Thymus (tissue), 11 donors: ENCODE results near the gene GALNT10. TPM values are rescaled to one million over a fixed set of nuclear protein-coding genes. Genes with fewer than 3 reads are reported as not detected.

ENCODE experiments used
- DNase-seq, 9 donors: peaks; one replicate each; pipeline ENCODE4 v3.0.0-alpha.2; 2013; ENCODE audit warnings: low spot score in 9 of 9, low read depth in 6 of 9, missing footprints in 1 of 9
- H3K27ac ChIP-seq, 2 donors: one replicate each; pipeline ENCODE4 v1.5.1; 2013; ENCODE audit warnings: control low read depth in 1 of 2, low read depth in 1 of 2, low read length in 1 of 2, mild to moderate bottlenecking in 1 of 2, moderate library complexity in 1 of 2
- H3K27me3 ChIP-seq, 2 donors: one replicate each; pipeline ENCODE4 v1.5.1; 2013; ENCODE audit warnings: low read length in 1 of 2; ENCODE audit not compliant: control insufficient read depth in 2 of 2, insufficient read depth in 1 of 2
- H3K36me3 ChIP-seq, 2 donors: one replicate each; pipeline ENCODE4 v1.5.1; 2013; ENCODE audit warnings: low read length in 1 of 2, mild to moderate bottlenecking in 1 of 2, moderate library complexity in 1 of 2; ENCODE audit not compliant: control insufficient read depth in 2 of 2, insufficient read depth in 2 of 2
- H3K4me1 ChIP-seq, 2 donors: one replicate each; pipeline ENCODE4 v1.5.1; 2013; ENCODE audit warnings: low read length in 2 of 2; ENCODE audit not compliant: control insufficient read depth in 2 of 2, insufficient read depth in 2 of 2
- H3K4me3 ChIP-seq, 2 donors: one replicate each; pipeline ENCODE4 v1.5.1; 2013; ENCODE audit warnings: low read length in 2 of 2, control low read depth in 1 of 2, mild to moderate bottlenecking in 1 of 2
- H3K9me3 ChIP-seq, 2 donors: one replicate each; pipeline ENCODE4 v1.5.1; 2013; ENCODE audit warnings: low read length in 1 of 2, mild to moderate bottlenecking in 1 of 2; ENCODE audit not compliant: control insufficient read depth in 2 of 2, insufficient read depth in 1 of 2
- WGBS: extraction: QIAGEN DNeasy Blood & Tissue Kit; methylation state at CpG from one replicate; pipeline ENCODE4 v1.1.7; 2013; 5-methylcytosine and 5-hydroxymethylcytosine counted together
- polyA plus RNA-seq: library from polyadenylated mRNA; stranded (reverse); fragments of 200-250 nt; gene quantifications from one replicate; pipeline ENCODE4 v1.2.3, GENCODE V29; 2013
- total RNA-seq: library from RNA; stranded (reverse); fragments of 120-200 nt; gene quantifications from one replicate; pipeline ENCODE4 v1.2.4, GENCODE V29; 2013
- donor health status: healthy.

The GALNT10 gene
- total and polyA plus RNA-seq, 2 donors = 8.7 to 9.7 TPM

DNA sequence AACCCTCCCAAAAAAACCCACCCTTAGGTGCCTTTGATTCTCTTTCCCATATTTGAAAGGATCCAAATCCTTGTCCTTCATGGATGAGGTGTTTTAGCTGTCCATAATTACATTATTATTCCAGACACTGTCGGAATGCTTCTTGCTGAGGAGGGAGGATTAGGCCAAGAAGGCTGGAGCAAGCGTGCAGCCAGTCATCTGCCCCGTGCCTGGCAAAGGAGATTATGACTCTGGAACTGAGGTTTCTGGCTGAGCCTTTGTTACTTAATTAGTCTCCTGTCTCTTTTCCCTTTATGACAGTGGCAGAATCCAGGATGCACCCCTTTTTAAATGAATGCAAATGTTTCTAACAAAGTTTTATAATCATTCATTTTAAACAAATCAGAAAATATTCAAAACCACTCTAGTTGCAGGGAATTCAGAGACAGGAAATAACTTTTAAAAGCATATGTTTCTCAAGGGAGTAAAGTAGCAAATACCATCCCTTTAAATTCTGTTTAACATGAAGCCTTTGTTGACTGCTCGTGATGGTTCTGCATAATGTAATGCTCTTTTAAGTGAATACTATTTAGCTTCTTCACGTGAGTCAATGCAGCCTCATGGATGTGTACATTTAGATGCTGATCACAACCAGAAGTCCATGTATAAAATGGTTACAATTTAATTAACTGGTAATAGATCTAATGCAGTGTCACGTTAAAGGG, 69.8 kb downstream of the GALNT10 start:
- DNase-seq = no peak
- WGBS = 95% methylated on average over 6 of the region's 6 CpGs
- Histone ChIP-seq H3K27ac (no peak overlapping the region), H3K36me3 (no peaks in the 10 kb centered on the region), H3K4me3 (no peak overlapping the region), H3K9me3 (no peaks in the 10 kb centered on the region), H3K27me3 (no peaks in the 10 kb centered on the region), H3K4me1 (no peaks in the 10 kb centered on the region)

DNA sequence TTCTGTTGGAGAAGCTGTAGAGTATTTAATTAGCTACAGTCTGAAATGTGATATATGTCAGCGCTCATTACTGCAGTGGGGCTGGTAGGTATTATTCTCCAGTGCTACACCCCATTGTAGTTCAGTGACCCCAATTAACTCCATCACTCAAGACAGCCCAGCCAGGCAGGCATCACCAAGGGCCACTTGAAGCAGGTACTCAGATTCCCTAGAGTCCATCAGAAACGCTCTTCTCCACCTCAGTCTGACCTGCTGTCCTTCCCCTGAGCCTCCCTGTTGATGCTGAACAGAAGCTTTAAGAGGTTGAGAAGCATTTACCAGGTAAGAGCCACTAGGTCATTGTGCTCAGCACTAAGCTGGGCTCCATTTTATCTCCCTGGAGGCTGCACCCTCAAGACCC, 71.8 kb downstream of the GALNT10 start:
- Histone ChIP-seq H3K27ac (no peak overlapping the region), H3K27me3 (no peaks in the 10 kb centered on the region), H3K4me3 (no peak overlapping the region), H3K4me1 (no peaks in the 10 kb centered on the region), H3K9me3 (no peaks in the 10 kb centered on the region), H3K36me3 (no peaks in the 10 kb centered on the region)
- no peak for DNase-seq
- 95% methylated on average over 2 of the region's 2 CpGs for WGBS

DNA sequence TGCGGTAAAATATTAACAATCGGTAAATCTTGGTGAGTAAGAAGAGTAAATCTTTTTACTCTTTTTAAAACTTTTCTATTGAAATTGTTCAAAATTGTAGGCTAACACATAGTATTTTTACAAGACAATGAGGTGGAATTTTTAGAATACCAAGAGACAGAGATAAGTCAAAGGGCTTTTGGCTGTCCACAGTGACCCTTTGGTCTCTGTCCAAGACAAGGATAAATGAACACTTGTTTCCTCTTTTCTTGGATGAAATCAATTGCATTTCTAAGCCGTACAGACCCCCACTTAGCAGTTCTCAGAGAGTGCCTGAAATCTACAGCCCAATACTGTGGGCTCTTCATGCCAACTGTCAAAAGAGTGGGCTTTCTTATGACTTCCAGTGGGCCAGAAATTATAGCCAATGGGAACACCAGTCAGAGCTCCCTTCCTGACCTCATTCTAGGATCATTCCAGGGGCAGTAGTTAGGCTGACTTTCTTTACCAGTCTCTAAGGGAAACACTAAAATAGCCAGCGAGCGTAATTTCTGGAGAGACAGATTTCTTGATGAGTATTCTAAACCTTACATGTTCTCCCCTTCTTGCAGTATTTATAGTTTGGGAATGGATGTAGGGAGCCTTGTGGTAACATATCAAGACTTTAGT, 74.1 kb downstream of the GALNT10 start:
- H3K4me3 ChIP-seq = no peak overlapping the region
- no peak for DNase-seq
- no peaks in the 10 kb centered on the region for H3K36me3 ChIP-seq
- H3K27ac ChIP-seq = no peak overlapping the region
- H3K9me3 ChIP-seq = no peaks in the 10 kb centered on the region
- no peaks in the 10 kb centered on the region for H3K27me3 ChIP-seq
- no peaks in the 10 kb centered on the region for H3K4me1 ChIP-seq
- 98% methylated on average over 5 of the region's 5 CpGs for WGBS

DNA sequence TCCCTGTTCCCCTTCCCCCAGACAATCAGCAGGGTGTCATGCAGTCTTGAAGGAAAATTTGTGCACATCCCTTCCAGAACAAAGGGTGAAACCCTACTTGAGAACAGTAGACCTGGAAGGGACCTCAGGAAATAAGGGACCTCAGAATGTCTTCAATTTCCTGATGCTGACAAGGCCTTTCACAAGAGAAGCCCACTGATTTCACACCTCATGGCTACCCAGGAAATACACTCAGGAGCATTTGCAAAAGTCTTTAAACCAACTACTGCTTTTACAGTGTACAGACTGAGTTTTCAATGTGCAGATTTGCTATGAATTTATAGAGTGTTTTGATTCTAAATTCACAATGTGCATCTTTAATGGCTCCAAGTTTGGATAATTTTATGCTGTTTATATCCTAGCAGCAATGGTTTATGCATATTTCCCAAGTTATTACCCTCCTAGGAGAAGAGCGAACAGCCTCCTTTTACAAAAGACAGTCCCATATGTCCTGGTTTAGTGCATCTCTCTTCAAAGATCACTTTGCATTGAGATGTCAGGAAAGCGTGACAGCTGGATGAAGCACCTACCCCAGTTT, 74.8 kb downstream of the GALNT10 start:
- DNase-seq = no peak

DNA sequence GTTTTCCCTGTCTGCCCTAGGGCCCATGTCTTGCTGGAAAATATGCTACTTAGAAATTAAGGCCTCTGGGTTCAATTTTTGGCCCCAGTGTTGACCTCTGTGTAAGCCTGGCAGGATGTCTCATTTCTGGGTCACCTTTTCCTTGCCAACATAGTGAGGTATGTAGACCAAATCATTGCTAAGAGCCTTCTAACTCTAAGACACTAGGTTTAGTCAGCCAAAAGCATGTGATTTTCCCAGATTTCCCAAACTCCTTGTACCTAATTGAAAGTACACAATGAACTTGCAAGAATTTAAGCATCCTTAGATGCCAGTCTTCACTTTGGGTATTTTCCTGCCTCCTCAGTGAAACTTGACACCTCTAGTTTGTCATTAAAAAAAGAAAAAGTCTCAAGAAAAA, 77.0 kb downstream of the GALNT10 start:
- no peak for DNase-seq
- no peak overlapping the region for H3K4me3 ChIP-seq
- no peak overlapping the region for H3K27ac ChIP-seq
- H3K9me3 ChIP-seq = no peaks in the 10 kb centered on the region
- H3K4me1 ChIP-seq = peaks cover 0 to 3% of the 10 kb centered on the region in 2 donors
- no peaks in the 10 kb centered on the region for H3K27me3 ChIP-seq
- no peaks in the 10 kb centered on the region for H3K36me3 ChIP-seq

More for the DNA sequence above, 74.8 kb downstream of the GALNT10 start:
- H3K36me3 ChIP-seq = no peaks in the 10 kb centered on the region
- no peaks in the 10 kb centered on the region for H3K4me1 ChIP-seq
- no peaks in the 10 kb centered on the region for H3K27me3 ChIP-seq
- no peak overlapping the region for H3K4me3 ChIP-seq
- 96% methylated on average over 2 of the region's 2 CpGs for WGBS
- H3K9me3 ChIP-seq = no peaks in the 10 kb centered on the region
- no peak overlapping the region for H3K27ac ChIP-seq

DNA sequence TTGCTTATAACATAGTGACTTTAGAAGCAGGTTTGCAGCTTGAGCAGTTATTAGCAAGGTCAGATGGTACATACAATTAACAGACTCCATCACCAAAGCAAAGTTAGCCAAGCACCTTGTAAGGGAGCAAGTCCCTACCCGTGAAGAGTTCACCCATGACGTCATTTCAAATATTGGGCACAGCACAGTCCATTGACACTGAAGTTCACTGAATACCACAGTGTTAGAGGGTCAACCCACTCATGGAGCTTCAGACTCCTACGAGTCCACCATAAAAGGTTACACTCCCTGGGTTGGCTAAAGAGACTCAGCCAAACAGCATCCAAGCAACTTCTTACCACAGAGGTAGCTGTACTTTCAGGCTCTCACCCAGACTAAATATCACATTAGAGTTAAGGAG, 77.5 kb downstream of the GALNT10 start:
- H3K4me1 ChIP-seq = peaks cover 0 to 8% of the 10 kb centered on the region in 2 donors
- no peak for DNase-seq
- H3K9me3 ChIP-seq = no peaks in the 10 kb centered on the region
- WGBS = 94% methylated on average over 3 of the region's 3 CpGs
- no peak overlapping the region for H3K27ac ChIP-seq
- no peaks in the 10 kb centered on the region for H3K36me3 ChIP-seq
- no peaks in the 10 kb centered on the region for H3K27me3 ChIP-seq
- no peak overlapping the region for H3K4me3 ChIP-seq

DNA sequence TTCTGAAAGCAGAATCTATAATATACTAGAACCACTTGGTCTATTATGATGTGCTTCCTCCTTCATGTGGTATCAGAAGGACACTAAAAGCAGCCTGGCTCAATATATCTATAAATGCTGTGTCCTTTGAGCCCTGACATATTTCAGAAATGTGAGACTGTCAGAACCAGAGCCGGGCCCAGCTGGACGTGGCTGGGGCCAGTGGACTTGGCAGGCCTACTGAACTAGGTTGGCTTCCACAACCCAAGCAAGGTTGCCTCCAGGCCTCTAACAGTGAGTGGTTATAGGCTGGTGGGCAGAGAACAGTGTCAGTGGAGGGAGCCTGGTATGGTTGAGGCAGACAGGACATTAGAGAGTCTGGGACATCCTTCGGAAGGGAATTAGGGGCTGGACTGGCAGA, 78.9 kb downstream of the GALNT10 start:
- peaks cover 0 to 18% of the 10 kb centered on the region in 2 donors for H3K4me1 ChIP-seq
- DNase-seq = no peak
- 98% methylated on average over 3 of the region's 3 CpGs for WGBS
- no peaks in the 10 kb centered on the region for H3K27me3 ChIP-seq
- no peaks in the 10 kb centered on the region for H3K36me3 ChIP-seq
- H3K9me3 ChIP-seq = no peaks in the 10 kb centered on the region
- no peak overlapping the region for H3K4me3 ChIP-seq
- no peak overlapping the region for H3K27ac ChIP-seq

DNA sequence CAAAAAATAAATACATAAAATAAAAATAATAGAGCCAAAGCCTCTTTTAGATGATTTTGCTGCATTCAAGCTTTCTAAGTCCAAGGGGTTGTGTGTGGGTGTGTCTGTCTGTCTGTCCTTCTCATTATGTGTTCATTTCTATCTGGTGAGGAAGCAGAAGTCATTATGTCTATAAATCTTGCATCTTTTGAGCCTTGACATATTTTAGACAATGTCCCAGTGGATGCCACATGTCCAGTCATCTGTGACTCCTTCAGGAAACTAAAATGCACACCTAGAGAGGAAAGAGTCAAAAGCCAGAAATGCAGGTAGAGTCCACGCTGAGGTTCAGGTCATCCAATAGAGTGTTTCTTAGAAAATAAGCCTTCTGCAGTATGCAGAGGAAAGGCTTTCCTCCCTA, 80.9 kb downstream of the GALNT10 start:
- peaks cover 0 to 18% of the 10 kb centered on the region in 2 donors for H3K4me1 ChIP-seq
- no peaks in the 10 kb centered on the region for H3K9me3 ChIP-seq
- DNase-seq = no peak
- no peak overlapping the region for H3K4me3 ChIP-seq
- H3K27ac ChIP-seq = no peak overlapping the region
- 82% methylated on average over 1 of the region's 1 CpG for WGBS
- no peaks in the 10 kb centered on the region for H3K27me3 ChIP-seq
- no peaks in the 10 kb centered on the region for H3K36me3 ChIP-seq

DNA sequence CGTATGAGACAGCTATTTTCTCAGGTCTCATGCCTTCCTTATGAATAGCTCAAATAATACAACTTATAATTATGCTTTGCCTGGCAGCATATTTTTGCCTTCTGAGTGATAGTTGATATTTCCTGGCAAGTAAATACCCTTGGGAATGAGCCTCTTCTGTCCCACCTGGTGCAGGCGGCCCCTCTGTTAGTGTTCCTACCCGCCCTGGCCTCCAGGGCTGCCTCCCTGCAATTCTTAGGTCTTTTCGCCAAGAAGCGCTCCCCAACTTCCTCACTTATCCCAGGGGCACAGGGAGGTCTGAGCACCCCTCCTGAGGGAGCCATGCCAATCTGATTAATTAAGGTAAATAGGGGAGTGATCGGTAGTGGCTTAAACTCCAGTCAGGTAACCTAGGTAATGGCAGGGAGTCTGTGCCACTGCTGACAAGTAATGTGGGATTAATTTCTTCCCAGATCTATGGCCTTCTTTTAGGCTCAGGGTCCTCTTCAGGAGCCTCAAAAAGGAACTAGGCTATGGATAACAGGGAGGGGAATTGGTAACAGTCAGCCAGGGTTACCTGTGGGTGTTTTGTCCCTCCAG, 81.5 kb downstream of the GALNT10 start:
- WGBS = 94% methylated on average over 6 of the region's 6 CpGs
- Histone ChIP-seq H3K4me3 (no peak overlapping the region), H3K27ac (no peak overlapping the region), H3K27me3 (no peaks in the 10 kb centered on the region), H3K9me3 (no peaks in the 10 kb centered on the region), H3K36me3 (no peaks in the 10 kb centered on the region), H3K4me1 (peaks cover 0 to 18% of the 10 kb centered on the region in 2 donors)
- DNase-seq = no peak
